ENCODE measurements around the gene ULK4. TPM values are rescaled to one million over a fixed set of nuclear protein-coding genes. Genes with fewer than 3 reads are reported as not detected.

Gene ULK4
- total and polyA plus RNA-seq, 9 of the 15 experiments (the other 6 are each of a cell fraction or from before 2014, with no cell fraction given) = 3.0 to 5.9 (median 3.5) TPM

DNA sequence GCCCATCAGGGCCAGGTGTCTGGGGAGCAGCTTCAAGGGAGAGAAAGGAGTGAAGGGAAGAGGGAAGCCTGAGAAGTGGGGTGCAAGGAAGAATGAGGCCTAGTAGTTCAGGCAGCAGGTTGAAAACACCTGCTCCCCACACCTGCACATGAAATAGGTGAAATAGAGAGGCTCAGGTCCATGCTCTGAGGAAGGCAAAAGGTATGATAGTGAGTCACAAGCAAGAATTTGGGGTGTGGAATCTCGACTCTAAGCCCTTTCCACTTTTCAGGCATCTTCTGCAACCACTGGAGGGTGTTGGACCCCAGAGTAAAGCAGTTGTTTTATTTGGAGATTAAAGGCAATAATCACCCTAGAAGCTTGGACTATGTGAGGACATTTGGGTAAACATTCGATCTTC is 605.1 kb downstream of the ULK4 start:
- CTCF ChIA-PET (ENCODE audit: low intra/inter-chr PET ratio) = no interaction called here
- intact Hi-C loops (cut with micrococcal nuclease) (no loop called here), in situ Hi-C loops (cut with MboI) (no loop called here)
- Histone ChIP-seq H3K4me2 (ENCODE audit: insufficient read depth, low read length) (no peak overlapping the region), H3K27me3 (ENCODE audit: control insufficient read depth in 2 of 2, insufficient read depth in 2 of 2, low read length in 2 of 2) (peaks cover 0 to 9% of the 10 kb centered on the region in 2 experiments; a peak in 1 of 5 replicates), H3K36me3 (ENCODE audit: control insufficient read depth, insufficient read depth, low read length) (no peaks in the 10 kb centered on the region), H3K9me3 (replicated peaks; ENCODE audit: control insufficient read depth, insufficient read depth, low read depth, low read length) (no peaks in the 10 kb centered on the region), H3K9me1 (ENCODE audit: control insufficient read depth, insufficient read depth, low read length) (no peaks in the 10 kb centered on the region), H3K27ac (ENCODE audit: extremely low read depth, low read depth, low read length) (no peak overlapping the region), H3K9ac (ENCODE audit: insufficient read depth in 1 of 2, low read depth in 2 of 2, low read length in 2 of 2) (no peak overlapping the region), H3K4me3 (no peak overlapping the region), H3K79me2 (ENCODE audit: control insufficient read depth, insufficient read depth, low read length) (no peaks in the 10 kb centered on the region), H3K4me1 (replicated peaks in 1 of 2; ENCODE audit: control insufficient read depth in 2 of 2, insufficient read depth in 2 of 2, low read length in 2 of 2) (no peaks in the 10 kb centered on the region), H2AFZ (ENCODE audit: low read depth, low read length) (no peak overlapping the region), H4K20me1 (replicated peaks; ENCODE audit: control insufficient read depth, insufficient read depth, low read length) (peaks cover 4% of the 10 kb centered on the region; the same call in 1 of the 2 replicates)
- ATAC-seq (no peak), FAIRE-seq (peak; percentile 35), DNase-seq (ENCODE audit: extremely low read depth in 1 of 4, low spot score in 3 of 4) (no peak)
- WGBS (ENCODE audit: insufficient coverage, low coverage, missing lambda C conversion rate) = 0% methylated on average over 2 of the region's 2 CpGs
- TF ChIP-seq SNRNP70 (optimal IDR thresholded peaks at IDR 0.05; ENCODE audit: low read depth, low read length) (no peak), ZNF165 (CRISPR knock-in tag; IDR thresholded peaks at IDR 0.05; ENCODE audit: borderline replicate concordance) (no peak), KHSRP (IDR thresholded peaks at IDR 0.05) (no peak), KLF13 (tag; IDR thresholded peaks at IDR 0.05; ENCODE audit: borderline replicate concordance, low read depth) (no peak), ZNF77 (CRISPR knock-in tag; IDR thresholded peaks at IDR 0.05) (no peak), TAF9B (IDR thresholded peaks at IDR 0.05; ENCODE audit: partially characterized antibody) (no peak)
- TF ChIP-seq, protein P1, sequence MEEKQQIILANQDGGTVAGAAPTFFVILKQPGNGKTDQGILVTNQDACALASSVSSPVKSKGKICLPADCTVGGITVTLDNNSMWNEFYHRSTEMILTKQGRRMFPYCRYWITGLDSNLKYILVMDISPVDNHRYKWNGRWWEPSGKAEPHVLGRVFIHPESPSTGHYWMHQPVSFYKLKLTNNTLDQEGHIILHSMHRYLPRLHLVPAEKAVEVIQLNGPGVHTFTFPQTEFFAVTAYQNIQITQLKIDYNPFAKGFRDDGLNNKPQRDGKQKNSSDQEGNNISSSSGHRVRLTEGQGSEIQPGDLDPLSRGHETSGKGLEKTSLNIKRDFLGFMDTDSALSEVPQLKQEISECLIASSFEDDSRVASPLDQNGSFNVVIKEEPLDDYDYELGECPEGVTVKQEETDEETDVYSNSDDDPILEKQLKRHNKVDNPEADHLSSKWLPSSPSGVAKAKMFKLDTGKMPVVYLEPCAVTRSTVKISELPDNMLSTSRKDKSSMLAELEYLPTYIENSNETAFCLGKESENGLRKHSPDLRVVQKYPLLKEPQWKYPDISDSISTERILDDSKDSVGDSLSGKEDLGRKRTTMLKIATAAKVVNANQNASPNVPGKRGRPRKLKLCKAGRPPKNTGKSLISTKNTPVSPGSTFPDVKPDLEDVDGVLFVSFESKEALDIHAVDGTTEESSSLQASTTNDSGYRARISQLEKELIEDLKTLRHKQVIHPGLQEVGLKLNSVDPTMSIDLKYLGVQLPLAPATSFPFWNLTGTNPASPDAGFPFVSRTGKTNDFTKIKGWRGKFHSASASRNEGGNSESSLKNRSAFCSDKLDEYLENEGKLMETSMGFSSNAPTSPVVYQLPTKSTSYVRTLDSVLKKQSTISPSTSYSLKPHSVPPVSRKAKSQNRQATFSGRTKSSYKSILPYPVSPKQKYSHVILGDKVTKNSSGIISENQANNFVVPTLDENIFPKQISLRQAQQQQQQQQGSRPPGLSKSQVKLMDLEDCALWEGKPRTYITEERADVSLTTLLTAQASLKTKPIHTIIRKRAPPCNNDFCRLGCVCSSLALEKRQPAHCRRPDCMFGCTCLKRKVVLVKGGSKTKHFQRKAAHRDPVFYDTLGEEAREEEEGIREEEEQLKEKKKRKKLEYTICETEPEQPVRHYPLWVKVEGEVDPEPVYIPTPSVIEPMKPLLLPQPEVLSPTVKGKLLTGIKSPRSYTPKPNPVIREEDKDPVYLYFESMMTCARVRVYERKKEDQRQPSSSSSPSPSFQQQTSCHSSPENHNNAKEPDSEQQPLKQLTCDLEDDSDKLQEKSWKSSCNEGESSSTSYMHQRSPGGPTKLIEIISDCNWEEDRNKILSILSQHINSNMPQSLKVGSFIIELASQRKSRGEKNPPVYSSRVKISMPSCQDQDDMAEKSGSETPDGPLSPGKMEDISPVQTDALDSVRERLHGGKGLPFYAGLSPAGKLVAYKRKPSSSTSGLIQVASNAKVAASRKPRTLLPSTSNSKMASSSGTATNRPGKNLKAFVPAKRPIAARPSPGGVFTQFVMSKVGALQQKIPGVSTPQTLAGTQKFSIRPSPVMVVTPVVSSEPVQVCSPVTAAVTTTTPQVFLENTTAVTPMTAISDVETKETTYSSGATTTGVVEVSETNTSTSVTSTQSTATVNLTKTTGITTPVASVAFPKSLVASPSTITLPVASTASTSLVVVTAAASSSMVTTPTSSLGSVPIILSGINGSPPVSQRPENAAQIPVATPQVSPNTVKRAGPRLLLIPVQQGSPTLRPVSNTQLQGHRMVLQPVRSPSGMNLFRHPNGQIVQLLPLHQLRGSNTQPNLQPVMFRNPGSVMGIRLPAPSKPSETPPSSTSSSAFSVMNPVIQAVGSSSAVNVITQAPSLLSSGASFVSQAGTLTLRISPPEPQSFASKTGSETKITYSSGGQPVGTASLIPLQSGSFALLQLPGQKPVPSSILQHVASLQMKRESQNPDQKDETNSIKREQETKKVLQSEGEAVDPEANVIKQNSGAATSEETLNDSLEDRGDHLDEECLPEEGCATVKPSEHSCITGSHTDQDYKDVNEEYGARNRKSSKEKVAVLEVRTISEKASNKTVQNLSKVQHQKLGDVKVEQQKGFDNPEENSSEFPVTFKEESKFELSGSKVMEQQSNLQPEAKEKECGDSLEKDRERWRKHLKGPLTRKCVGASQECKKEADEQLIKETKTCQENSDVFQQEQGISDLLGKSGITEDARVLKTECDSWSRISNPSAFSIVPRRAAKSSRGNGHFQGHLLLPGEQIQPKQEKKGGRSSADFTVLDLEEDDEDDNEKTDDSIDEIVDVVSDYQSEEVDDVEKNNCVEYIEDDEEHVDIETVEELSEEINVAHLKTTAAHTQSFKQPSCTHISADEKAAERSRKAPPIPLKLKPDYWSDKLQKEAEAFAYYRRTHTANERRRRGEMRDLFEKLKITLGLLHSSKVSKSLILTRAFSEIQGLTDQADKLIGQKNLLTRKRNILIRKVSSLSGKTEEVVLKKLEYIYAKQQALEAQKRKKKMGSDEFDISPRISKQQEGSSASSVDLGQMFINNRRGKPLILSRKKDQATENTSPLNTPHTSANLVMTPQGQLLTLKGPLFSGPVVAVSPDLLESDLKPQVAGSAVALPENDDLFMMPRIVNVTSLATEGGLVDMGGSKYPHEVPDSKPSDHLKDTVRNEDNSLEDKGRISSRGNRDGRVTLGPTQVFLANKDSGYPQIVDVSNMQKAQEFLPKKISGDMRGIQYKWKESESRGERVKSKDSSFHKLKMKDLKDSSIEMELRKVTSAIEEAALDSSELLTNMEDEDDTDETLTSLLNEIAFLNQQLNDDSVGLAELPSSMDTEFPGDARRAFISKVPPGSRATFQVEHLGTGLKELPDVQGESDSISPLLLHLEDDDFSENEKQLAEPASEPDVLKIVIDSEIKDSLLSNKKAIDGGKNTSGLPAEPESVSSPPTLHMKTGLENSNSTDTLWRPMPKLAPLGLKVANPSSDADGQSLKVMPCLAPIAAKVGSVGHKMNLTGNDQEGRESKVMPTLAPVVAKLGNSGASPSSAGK (IDR thresholded peaks at IDR 0.05) = no peak
- POLR2A ChIA-PET = no interaction called here
- BruUV-seq (replicated peaks) = no TSS peak

Data from K562 (cell line).